Activated T-cell treated with anti-CD3 and anti-CD28 coated beads for 48 hours (primary cell): ENCODE data around the gene CPNE2.

Source experiments
- DNase-seq: peaks from one replicate; pipeline ENCODE4 v3.0.0-alpha.2; 2020; ENCODE audit warnings: low read depth

Gene CPNE2

GRCh38 chr16:57145046-57146021 is 53.0 kb downstream of the CPNE2 start:
- DNase-seq: no peak

GRCh38 chr16:57146040-57146647 is 53.8 kb downstream of the CPNE2 start:
- no peak for DNase-seq

- DNase-seq: no peak
These were observed 54.4 kb downstream of the CPNE2 start for GRCh38 chr16:57146735-57147134.

GRCh38 chr16:57147381-57148221 is 55.2 kb downstream of the CPNE2 start:
- no peak for DNase-seq

GRCh38 chr16:57148481-57148880 is 56.1 kb downstream of the CPNE2 start:
- no peak for DNase-seq

- DNase-seq: no peak
These were observed 57.0 kb downstream of the CPNE2 start for GRCh38 chr16:57149391-57149790.

GRCh38 chr16:57150682-57151330 is 58.4 kb downstream of the CPNE2 start:
- DNase-seq: no peak

GRCh38 chr16:57151369-57151768 is 59.0 kb downstream of the CPNE2 start:
- no peak for DNase-seq

- DNase-seq: no peak
These were observed 60.0 kb downstream of the CPNE2 start for GRCh38 chr16:57152096-57153093.

GRCh38 chr16:57153841-57154240 is 61.5 kb downstream of the CPNE2 start:
- no peak for DNase-seq

- DNase-seq: no peak
These were observed 63.4 kb downstream of the CPNE2 start for GRCh38 chr16:57155702-57156350.

- no peak for DNase-seq
These were observed 63.9 kb downstream of the CPNE2 start for GRCh38 chr16:57156351-57156703.

- no peak for DNase-seq
These were observed 65.2 kb downstream of the CPNE2 start for GRCh38 chr16:57157533-57157932.

- no peak for DNase-seq
These were observed 67.1 kb downstream of the CPNE2 start for GRCh38 chr16:57159447-57159846.

GRCh38 chr16:57163842-57164241 is 71.5 kb downstream of the CPNE2 start:
- no peak for DNase-seq

- no peak for DNase-seq
These were observed 73.1 kb downstream of the CPNE2 start for GRCh38 chr16:57165483-57165882.

- no peak for DNase-seq
These were observed 73.6 kb downstream of the CPNE2 start for GRCh38 chr16:57165938-57166337.

- DNase-seq: no peak
These were observed 74.1 kb downstream of the CPNE2 start for GRCh38 chr16:57166451-57166850.

- DNase-seq: no peak
These were observed 74.6 kb downstream of the CPNE2 start for GRCh38 chr16:57166951-57167350.

- no peak for DNase-seq
These were observed 75.2 kb downstream of the CPNE2 start for GRCh38 chr16:57167538-57167937.
